ENCODE data around the gene PRR5.
"Not testable (repeated sequence)": the region's sequence is repeated elsewhere in the genome, so short reads cannot be mapped to it uniquely, and the experiment has no call there.

Gene PRR5

DNA sequence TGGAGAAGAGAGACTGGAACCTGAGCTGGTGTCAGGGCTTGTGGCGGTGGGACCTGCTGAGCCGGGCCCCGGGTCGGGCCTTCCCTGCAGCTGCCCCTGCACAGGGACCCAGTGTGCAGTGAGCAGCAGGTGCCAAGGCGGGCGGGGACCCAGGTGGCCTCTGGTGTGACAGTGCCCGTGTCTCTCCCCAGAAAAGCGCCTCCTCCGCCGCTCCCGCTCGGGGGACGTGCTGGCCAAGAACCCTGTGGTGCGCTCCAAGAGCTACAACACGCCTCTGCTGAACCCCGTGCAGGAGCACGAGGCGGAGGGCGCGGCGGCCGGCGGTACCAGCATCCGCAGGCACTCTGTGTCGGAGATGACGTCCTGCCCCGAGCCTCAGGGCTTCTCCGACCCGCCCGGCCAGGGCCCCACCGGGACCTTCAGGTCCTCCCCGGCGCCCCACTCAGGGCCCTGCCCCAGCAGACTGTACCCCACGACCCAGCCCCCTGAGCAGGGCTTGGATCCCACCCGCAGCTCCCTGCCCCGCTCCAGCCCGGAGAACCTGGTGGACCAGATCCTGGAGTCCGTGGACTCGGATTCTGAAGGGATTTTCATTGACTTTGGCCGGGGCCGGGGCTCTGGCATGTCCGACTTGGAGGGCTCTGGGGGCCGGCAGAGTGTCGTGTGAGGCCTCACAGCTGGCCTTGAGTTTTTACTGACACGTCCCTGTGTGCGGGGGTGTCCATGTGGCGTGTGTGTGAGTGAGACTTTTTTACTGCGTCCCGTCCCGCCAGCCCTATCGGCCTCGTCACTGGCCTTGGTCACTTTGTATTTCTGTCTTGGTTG, 34.8 kb downstream of the PRR5 start:
- no peak for DNase-seq

DNA sequence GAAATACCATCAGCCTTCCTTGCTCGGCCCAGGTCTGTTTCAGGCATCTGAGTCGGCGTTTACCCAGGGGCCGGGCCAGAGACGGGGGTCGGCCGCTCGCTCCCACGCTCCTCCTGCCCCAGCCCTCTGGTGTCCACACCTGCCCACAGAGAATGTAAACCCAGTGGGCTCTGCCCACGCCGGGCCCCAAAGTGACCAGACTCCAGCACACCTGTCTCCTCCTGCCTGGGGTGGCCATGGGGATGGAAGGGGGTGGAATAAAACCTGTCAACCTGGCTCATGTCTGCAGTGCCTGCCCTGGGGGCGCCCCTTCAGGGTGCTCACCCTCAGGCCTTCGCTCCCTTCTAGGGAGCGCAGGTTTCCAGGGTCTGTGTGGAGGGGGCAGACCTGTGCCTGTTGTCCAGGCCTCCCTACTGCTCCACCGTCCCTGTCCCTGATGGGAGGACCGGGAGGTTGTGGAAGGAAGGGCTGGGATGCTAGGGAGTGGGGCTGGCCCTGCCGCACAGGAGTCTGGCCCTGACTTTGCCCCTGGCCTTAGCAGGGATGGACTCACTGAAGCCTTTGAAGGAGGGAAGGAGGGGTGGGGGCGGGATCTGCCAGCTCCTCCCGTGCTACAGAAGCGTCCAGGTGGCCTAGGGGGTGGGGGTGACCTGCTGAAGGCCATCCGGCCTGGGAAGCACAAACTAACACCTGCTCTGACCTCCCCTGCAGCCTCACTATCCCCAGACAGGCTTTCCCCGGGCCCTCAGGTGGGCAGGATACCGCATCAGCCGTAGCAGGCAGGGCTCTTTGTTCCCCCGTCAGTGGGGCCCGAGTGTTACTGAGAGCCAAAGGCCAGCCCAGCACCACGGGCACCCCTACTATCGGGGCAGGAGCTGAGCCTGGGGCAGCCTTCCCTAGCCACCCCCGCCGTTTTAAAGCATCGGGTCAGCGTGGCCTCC, 35.7 kb downstream of the PRR5 start:
- DNase-seq: no peak

DNA sequence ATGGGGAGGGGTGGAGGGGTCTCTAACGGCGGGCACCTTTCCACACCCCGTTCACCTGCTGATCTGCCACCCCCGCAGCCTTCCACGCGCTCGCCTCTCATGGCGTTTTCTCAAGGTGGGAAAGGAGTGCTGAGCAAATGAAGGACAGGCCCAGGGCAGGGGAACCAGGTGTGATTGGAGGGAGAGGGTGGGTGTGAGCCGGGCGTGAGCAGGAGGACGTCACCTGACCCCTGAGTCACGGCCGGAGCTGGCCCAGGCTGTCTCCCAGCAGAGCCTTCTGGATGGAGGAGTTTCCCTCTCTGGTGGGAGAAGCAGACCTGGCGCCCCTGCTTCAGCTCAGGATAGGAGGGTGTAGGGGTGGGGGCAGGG, 36.3 kb downstream of the PRR5 start:
- no peak for DNase-seq

DNA sequence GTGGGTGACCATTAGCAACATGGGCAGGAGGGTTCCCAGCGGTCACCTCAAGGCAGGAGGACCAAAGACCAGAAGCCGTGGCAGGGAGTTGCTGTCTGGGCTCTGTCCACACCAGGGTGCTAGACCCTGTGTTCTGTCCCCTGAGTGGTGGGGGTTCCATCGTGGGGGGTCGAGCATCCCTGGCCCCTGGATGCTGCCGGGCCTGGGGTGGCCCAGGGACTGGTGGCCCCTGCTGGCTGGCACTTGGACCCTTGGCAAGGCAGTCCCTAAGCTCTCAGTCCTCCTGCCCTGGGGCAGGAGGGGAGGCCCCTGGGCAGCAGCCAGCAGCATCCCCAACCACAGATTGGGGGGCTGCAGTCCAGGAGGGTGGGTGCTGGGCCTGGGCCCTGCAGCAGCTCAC, 37.0 kb downstream of the PRR5 start:
- no peak for DNase-seq

DNA sequence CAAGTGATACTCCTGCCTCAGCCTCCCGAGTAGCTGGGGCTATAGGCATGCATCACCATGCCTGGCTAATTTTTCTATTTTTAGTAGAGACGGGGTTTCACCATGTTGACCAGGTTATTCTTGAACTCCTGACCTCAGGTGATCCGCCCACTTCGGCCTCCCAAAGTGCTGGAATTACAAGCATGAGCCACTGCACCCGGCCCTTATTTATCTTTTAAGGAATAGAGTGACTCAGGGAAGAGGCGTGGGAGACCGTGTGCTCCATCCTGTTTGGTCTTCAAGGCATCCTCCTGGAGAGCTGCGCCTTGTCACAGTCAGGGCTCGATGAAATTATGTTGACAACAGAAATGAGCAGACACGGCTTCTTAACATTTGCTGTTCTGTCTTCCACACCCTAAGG, 37.7 kb downstream of the PRR5 start:
- not testable (repeated sequence) for DNase-seq

DNA sequence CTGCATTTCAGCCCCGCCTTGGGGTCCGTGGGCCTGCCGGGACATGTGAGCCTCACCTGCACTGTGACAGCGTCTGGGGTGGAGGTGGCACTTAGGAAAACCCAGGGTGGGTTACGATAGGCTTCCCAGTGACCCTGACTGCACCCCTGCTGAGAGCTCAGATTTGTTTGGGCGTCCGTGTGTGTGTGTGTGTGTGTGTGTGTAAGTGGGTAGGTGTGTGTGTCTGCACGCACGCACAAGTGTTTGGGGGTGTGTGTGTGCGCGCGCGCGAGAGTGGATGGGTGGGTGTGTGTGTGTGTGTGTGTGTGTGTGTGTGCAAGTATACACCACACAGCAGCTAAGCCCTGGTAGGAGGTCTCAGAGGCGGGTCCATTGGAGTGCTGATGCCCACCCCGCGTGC, 38.3 kb downstream of the PRR5 start:
- DNase-seq: no peak

GRCh38 chr22:44741929-44742328, 39.9 kb downstream of the PRR5 start:
- DNase-seq: no peak

DNA sequence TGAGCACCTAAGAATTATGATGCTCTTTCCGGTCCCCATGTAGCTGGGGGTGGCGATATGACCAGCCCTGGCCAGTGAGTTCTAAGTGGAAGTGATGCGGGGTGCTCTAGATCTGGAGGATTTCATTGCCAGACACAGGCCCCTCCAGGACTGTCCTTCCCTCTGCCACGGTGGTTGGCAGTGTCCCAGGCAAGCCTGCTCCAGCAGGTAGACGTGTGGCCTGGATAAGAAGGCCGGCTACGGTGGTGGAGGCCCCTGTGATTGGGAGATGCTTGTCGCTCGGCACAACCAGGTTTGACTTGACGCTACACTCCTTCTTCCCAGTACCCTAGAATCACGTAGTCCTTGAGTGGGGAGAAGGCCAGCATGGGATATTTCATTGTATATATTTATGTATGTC, 41.2 kb downstream of the PRR5 start:
- DNase-seq: no peak

- DNase-seq: no peak
Measured at GRCh38 chr22:44743804-44744211, 41.8 kb downstream of the PRR5 start.

DNA sequence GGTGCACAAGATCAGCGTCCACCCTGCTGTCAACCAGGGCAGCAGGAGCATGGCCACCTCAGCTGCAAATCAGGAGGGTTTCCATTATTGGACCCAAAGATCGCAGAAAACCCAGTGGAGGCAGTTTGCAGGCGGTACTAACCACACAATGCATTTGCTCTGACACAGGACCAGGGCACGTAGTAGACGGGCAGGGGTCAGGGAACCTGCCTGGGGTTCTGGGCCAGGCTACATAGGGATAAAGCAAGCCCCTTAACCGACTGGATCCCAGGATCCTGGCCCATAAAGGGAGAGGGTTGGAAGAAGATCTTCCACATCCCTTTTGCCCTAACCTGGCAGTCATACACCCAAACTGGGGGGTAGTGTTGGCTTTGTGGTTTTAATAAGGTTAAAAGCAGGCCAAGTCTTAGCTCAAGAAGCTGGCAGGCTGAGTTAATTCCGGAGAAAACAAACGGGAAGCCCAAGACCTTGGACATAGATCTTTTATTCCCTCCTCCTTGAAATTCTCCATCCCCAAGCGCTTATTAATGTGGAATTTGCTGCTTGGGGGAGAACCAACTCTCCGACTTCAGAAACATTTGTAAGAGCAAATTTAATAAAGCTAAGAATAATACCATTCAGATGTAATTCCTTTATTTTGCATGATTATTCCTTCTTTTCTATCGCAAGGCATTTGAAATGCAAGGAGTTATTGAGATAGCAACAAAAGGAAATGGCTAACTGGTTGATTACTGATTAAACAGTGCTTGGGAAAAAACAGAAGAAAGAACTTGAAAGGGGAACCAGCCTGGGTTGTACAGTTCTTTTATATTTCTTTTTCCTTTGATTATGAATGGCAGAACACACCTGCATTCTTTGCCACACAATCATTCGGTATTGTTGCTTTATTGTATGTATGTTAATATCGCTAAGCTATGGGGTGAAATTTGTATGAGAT, 44.1 kb downstream of the PRR5 start:
- no peak for DNase-seq

DNA sequence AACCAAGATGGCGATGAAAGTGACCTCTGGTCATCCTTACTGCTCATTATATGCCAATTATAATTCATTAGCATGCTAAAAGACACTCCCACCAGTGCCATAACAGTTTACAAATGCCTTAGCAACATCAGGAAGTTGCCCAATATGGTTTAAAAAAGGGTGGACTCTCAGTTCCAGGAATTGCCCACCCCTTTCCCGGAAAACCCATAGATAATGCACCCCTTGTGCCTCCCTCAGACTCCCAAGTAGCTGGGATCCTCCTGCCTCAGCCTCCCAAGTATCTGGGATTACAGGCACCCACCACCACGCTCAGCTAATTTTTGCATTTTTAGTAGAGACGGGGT, 45.8 kb downstream of the PRR5 start:
- not testable (repeated sequence) for DNase-seq

- DNase-seq: no peak
Measured at GRCh38 chr22:44748524-44748923, 46.5 kb downstream of the PRR5 start.

- no peak for DNase-seq
Measured at GRCh38 chr22:44750481-44750880, 48.5 kb downstream of the PRR5 start.

DNA sequence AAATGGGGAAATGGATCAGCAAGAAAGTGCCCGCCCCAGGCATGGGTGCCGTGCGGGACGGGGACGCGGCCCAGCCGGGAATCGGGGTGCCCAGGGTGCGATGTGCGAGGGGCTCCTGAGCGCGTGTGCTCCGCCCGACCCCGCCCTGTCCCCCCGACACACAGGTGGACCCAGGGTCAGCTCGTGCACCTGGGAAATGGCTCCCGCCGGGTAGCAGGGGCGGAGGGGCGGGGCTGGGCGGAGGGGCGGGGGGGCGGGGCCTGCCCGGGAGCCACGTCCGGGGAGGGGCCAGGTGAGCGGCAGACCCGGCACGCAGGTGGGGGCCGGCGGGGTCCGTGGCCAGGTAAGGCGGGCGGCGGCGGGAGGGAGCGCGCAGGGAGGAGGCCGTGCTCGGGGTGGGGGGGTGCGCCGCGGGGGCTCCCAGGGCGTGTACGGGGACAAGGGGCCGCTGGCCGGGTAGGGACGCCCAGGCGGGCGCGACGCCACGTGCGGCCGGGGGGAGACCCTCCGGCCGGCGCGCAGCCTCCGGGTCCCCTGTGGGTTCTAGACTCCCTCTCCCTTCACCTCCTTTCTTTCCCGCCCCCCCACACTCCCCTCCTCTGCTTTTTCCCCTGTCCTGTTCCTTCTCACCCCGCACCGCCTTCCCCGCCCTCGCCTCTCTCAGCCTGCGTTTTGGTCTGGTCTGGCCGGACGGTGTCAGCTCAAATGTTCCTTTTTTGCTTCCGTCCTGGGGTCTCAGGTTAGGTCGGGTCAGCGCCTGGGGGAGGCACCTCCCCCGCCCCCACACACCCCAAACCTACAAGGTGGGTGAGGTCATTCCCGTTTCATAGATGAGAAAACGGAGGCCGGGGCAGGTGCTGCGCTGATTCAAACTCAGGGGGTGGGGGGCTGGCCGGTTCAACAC, 50.5 kb downstream of the PRR5 start, which contains the start of gene ARHGAP8:
TSS of gene ARHGAP8 (plus strand) at position 291 of the 904 bp plus-strand sequence. CDS start 33,953 bp downstream, outside the sequence.
- no peak for DNase-seq

GRCh38 chr22:44753189-44754042, 51.4 kb downstream of the PRR5 start:
- DNase-seq: no peak

- no peak for DNase-seq
Measured at GRCh38 chr22:44754998-44755397, 53.0 kb downstream of the PRR5 start.

- DNase-seq: no peak
Measured at GRCh38 chr22:44755417-44755816, 53.4 kb downstream of the PRR5 start.

GRCh38 chr22:44755956-44756361, 54.0 kb downstream of the PRR5 start:
- DNase-seq: no peak

DNA sequence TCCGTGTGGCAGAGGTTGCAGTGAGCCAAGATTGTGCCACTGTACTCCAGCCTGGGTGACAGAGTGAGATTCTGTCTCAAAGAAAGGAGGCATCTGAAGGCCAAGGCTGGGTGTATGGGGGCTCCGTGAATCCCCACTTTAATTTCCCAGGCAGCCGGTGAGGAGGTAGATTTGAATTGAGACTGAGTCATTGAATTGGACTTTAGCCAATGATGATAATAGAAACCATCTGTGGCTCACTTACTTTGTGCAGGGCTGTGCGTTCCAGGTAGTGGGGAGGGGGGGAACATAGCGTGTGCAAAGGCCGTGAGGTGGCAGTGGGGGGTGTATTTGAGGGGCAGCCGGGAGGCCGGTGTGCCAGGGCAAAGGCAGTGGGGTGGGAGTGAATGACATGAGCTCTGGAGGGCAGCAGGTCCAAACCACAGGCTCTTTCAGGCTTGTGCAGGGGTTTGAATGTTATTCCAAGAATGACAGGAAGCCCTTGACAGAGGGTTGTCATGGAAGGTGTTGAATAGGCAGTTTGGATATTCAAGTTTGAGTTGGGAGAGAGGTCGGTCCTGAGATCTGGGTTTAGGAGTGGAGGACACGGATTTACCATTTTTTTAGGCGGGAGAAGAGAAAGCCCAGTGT, 56.5 kb downstream of the PRR5 start:
- peak; percentile 18 for DNase-seq

DNA sequence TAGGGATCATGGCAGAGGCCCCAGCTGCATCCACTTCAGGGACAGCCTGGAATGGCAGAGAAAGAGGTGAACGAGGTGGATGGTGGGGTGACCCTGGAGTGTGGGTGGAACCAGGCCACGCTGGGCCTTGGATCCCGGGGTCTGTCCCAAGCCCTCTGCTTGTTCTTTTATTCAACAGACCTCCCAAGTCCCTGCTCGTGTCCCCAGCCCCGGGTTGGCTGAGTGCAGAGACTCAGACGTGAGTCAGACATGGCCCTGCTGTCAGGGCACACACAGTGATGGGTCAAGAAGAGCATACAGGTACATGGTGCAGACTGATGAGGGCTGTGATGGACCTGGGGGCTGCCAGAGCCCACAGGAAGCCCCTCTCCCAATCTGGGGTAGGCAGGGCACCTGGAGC, 57.0 kb downstream of the PRR5 start:
- DNase-seq: no peak
